Neural crest cell (in vitro differentiated cells): ENCODE data around the gene SUCNR1. TPM values are rescaled to one million over a fixed set of nuclear protein-coding genes. Genes with fewer than 3 reads are reported as not detected.
"Not testable (repeated sequence)": the region's sequence is repeated elsewhere in the genome, so short reads cannot be mapped to it uniquely, and the experiment has no call there.

Experiments
- DNase-seq: peaks from one replicate; pipeline ENCODE4 v3.0.0; 2021; ENCODE audit warnings: low read depth, mixed read lengths, low spot score
- H3K27ac Mint-ChIP-seq: one replicate; pipeline ENCODE4 v1.8.0; 2021; ENCODE audit warnings: mild to moderate bottlenecking, mixed read lengths; ENCODE audit not compliant: unreplicated experiment
- H3K27me3 Mint-ChIP-seq: 2 replicates; pipeline ENCODE4 v1.8.0; 2021; ENCODE audit warnings: low read depth, mild to moderate bottlenecking, mixed read lengths
- H3K36me3 Mint-ChIP-seq: 2 replicates; pipeline ENCODE4 v1.8.0; 2021; ENCODE audit warnings: low read depth, mild to moderate bottlenecking, mixed read lengths
- H3K4me1 Mint-ChIP-seq: 2 replicates; pipeline ENCODE4 v1.8.0; 2021; ENCODE audit warnings: mixed read lengths
- H3K4me3 Mint-ChIP-seq: one replicate; pipeline ENCODE4 v1.8.0; 2021; ENCODE audit warnings: mild to moderate bottlenecking, mixed read lengths
- H3K9me3 Mint-ChIP-seq: 2 replicates; pipeline ENCODE4 v1.8.0; 2021; ENCODE audit warnings: mixed read lengths
- total RNA-seq: library from RNA; stranded (reverse); gene quantifications from 2 replicates; pipeline ENCODE4 v1.2.1, GENCODE V29; 2021
- TF ChIP-seq, protein P1 (sequence below): fragments of 200-600 bp; sonication (generic); conservative IDR thresholded peaks from 2 replicates; pipeline ENCODE4 v1.5.0; 2021; ENCODE audit warnings: antibody characterized with exemption, mild to moderate bottlenecking

SUCNR1 gene
- total RNA-seq, 1 donor from 2014 or later, result not detected

DNA sequence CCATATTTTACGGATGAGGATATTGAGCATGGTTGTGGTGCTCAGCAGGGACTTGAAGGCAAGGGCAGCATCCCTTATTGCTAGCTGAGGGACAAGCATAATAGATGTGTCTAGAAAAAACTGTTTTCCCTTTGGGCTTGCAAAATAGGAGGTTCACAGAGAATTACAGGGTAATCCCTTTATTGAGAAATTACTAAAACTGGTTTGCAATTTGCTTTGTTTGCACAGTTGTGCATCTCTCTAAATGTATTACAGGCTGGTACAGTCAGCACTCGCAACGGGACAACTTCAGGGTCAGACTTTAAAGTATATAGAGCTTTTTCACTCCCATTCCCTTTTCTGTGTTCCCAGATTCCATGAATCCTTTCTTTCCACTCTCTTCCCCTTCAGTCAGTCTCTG is 51.3 kb downstream of the SUCNR1 start:
- no peak for DNase-seq
- Mint-ChIP-seq H3K9me3 (peaks cover 2% of the 10 kb centered on the region), H3K27ac (no peak overlapping the region), H3K27me3 (no peaks in the 10 kb centered on the region), H3K36me3 (no peaks in the 10 kb centered on the region), H3K4me3 (no peak overlapping the region), H3K4me1 (no peaks in the 10 kb centered on the region)
- TF ChIP-seq, protein P1, sequence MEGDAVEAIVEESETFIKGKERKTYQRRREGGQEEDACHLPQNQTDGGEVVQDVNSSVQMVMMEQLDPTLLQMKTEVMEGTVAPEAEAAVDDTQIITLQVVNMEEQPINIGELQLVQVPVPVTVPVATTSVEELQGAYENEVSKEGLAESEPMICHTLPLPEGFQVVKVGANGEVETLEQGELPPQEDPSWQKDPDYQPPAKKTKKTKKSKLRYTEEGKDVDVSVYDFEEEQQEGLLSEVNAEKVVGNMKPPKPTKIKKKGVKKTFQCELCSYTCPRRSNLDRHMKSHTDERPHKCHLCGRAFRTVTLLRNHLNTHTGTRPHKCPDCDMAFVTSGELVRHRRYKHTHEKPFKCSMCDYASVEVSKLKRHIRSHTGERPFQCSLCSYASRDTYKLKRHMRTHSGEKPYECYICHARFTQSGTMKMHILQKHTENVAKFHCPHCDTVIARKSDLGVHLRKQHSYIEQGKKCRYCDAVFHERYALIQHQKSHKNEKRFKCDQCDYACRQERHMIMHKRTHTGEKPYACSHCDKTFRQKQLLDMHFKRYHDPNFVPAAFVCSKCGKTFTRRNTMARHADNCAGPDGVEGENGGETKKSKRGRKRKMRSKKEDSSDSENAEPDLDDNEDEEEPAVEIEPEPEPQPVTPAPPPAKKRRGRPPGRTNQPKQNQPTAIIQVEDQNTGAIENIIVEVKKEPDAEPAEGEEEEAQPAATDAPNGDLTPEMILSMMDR, result no peak

DNA sequence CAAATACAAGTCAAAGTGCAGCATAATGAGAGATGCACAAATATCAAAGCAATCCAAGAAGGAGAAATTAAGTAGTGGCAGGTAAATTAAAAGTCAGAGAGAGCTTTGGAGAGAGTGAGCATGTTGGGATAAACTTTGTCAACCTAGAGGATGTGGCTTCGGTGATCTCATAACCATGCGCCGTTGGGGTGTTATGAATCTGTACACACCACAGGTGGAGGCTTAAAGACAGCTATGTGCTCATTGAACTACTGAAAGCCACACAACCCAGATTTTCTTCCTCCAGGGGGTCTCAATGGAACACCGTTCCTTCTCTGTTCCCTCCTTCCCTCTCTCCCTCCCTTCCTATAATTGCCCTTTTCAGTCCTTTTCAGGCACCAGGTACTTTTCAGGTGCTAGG is 52.0 kb downstream of the SUCNR1 start:
- Mint-ChIP-seq H3K4me3 (no peak overlapping the region), H3K27me3 (no peaks in the 10 kb centered on the region), H3K4me1 (no peaks in the 10 kb centered on the region), H3K27ac (no peak overlapping the region), H3K36me3 (no peaks in the 10 kb centered on the region), H3K9me3 (peaks cover 2% of the 10 kb centered on the region)
- TF ChIP-seq, protein P1, result no peak
- DNase-seq, result no peak

DNA sequence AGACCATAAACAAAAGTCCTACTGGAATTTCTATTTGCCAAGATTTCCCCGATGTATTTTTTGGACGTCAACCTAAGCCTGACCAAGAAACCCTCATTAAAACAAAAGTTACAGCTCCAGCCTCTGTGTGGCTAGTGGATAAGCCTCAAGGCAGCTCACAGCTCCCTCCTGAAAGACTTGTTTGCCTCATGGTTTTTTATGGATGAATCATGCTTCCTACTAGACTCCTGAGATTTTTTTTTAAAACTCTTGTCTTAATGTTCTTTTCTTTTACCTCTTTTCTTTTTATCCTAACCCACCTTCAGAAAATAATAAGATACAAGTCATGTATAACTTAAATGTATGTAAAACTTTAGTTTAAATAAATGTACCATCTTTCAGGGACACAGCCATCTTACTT is 52.4 kb downstream of the SUCNR1 start:
- no peak overlapping the region for H3K27ac Mint-ChIP-seq
- H3K27me3 Mint-ChIP-seq, result no peaks in the 10 kb centered on the region
- no peak overlapping the region for H3K4me3 Mint-ChIP-seq
- H3K36me3 Mint-ChIP-seq, result no peaks in the 10 kb centered on the region
- TF ChIP-seq, protein P1, result no peak
- DNase-seq, result no peak
- no peaks in the 10 kb centered on the region for H3K4me1 Mint-ChIP-seq
- peaks cover 2% of the 10 kb centered on the region for H3K9me3 Mint-ChIP-seq

DNA sequence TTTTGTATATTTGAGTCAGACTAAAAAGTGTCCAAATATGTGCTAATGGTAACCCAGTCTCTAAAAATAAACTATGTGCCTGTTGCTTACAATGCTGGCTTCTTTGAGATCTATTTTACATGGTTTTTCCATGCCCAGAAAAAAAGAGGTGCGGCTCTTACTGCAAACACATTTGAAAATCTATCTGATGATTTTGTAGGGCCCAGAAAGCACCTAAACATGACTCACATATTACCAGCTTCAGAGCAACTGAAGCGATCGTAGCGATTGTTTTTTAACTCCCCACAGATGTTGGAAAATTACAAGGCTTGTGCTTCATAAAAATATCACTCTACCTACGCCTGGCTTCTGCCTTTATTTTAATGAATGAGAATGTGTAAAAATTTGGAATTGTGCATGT is 53.5 kb downstream of the SUCNR1 start:
- Mint-ChIP-seq H3K4me1 (no peaks in the 10 kb centered on the region), H3K36me3 (no peaks in the 10 kb centered on the region), H3K9me3 (peaks cover 2% of the 10 kb centered on the region), H3K4me3 (no peak overlapping the region), H3K27me3 (no peaks in the 10 kb centered on the region), H3K27ac (no peak overlapping the region)
- no peak for DNase-seq
- TF ChIP-seq, protein P1, result no peak

DNA sequence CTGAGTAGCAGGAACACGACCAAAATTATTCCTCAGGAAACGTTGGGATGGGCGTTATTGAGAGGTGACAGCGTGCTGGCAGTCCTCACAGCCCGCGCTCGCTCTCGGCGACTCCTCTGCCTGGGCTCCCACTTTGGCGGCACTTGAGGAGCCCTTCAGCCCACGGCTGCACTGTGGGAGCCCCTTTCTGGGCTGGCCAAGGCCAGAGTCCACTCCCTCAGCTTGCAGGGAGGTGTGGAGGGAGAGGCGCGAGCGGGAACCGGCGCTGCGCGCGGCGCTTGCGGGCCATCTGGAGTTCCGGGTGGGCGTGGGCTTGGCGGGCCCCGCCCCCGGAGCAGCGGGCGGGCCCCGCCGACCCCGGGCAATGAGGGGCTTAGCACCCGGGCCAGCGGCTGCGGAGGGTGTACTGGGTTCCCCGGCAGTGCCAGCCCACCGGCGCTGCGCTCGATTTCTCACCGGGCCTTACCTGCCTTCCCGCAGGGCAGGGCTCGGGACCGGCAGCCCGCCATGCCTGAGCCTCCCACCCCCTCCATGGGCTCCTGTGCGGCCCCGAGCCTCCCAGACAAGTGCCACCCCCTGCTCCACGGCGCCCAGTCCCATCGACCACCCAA is 54.6 kb downstream of the SUCNR1 start:
- DNase-seq, H3K4me3 Mint-ChIP-seq, H3K4me1 Mint-ChIP-seq, H3K9me3 Mint-ChIP-seq, H3K36me3 Mint-ChIP-seq, H3K27me3 Mint-ChIP-seq, H3K27ac Mint-ChIP-seq: not testable (repeated sequence)

DNA sequence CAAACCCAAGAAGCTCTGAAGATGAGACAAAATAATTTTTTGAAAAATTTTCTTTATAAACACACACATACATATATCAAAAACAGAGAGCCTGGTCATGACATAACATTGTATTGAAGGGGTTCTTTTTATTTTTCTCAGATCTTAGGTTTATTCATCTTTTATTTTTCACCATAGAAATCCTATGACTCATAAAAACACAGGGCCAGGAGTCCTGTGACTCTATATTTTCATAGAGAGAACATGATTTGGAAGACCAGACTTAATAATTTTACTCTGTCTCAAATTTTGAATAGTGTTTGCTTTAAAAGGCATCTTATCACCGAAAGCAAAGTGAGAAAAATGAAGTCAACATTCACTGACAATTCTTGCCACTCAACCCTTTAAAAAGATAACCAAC is 57.7 kb downstream of the SUCNR1 start:
- TF ChIP-seq, protein P1, result no peak
- Mint-ChIP-seq H3K27ac (no peak overlapping the region), H3K27me3 (no peaks in the 10 kb centered on the region), H3K36me3 (no peaks in the 10 kb centered on the region), H3K4me1 (no peaks in the 10 kb centered on the region), H3K9me3 (peaks cover 2% of the 10 kb centered on the region), H3K4me3 (no peak overlapping the region)
- DNase-seq, result no peak
